Suppressor macrophage (primary cell): ENCODE measurements around the gene ZDHHC23.

Source experiments
- DNase-seq, 4 experiments: peaks; one replicate each; pipeline ENCODE4 v3.0.0-alpha.2; 2020 to 2022
- total RNA-seq, 17 experiments: gene quantifications; one replicate each; lab custom pipeline; 2026; ENCODE audit warnings: mixed read lengths in 6 of 17, inconsistent platforms in 3 of 17; lab: John Stamatoyannopoulos, UW

ZDHHC23 gene, protein sequence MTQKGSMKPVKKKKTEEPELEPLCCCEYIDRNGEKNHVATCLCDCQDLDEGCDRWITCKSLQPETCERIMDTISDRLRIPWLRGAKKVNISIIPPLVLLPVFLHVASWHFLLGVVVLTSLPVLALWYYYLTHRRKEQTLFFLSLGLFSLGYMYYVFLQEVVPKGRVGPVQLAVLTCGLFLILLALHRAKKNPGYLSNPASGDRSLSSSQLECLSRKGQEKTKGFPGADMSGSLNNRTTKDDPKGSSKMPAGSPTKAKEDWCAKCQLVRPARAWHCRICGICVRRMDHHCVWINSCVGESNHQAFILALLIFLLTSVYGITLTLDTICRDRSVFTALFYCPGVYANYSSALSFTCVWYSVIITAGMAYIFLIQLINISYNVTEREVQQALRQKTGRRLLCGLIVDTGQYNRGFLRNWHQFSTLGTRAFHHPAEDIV
- 0.33 to 5.9 (median 1.9) reads per million in 17 experiments for total RNA-seq

DNA sequence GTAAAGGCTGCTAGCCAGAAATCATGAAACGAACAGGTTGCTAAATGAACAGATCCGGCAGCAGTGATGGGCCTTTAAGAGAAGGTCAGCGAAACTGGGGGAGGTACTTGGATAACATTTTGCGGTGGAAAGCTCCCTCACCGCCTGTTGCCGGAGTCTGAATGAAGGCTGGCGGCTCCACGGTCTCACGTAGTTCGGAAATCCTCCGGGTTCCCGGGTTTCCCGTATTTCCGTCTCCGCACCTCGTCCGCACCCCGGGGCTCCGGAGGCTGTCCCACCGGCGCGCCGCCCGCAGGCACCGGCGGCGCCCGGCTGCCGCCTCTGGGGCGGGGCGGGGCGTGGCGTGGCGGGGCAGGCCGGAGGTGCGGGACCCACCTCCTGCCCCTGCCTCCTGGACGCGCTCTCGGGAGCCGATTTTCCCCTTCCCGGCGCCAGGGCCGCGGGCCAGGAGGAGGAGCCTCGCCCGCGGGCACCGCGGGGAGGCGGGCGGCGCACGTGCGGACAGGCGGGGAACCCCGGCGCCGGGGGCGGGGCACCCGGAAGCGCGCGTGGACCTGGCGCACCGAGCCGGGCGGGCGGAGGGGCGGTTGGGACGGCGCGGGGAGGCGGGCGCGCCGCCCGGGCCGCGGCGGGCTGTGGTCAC lies at the start of gene ZDHHC23:
TSS of gene ZDHHC23 (plus strand) at position 642 of the 643 bp plus-strand sequence. CDS start 790 bp downstream, outside the sequence.
- peak; percentile 51 to 85 (median 67) for DNase-seq

DNA sequence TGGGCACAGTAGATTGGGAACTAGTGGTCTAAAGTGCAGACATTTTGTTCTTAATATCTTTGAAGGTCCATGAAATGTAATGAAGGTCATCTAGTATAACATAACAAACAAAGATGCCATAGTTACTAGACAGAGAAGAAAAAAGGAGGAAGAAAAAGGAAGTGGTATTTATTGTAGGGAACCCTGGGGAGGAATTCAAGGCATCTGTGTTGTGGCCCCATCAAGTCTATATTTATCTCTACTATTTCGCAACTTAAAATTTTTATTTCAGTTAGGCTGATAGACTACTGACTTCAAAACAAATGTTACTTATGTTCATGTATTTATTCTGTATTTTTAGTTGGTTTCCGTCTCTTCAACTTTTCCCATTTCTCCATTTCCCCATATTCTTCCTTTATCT lies 48.9 kb upstream of the ZDHHC23 start:
- peak in 3 of 4 experiments; percentile 5 to 30 (median 26) for DNase-seq

DNA sequence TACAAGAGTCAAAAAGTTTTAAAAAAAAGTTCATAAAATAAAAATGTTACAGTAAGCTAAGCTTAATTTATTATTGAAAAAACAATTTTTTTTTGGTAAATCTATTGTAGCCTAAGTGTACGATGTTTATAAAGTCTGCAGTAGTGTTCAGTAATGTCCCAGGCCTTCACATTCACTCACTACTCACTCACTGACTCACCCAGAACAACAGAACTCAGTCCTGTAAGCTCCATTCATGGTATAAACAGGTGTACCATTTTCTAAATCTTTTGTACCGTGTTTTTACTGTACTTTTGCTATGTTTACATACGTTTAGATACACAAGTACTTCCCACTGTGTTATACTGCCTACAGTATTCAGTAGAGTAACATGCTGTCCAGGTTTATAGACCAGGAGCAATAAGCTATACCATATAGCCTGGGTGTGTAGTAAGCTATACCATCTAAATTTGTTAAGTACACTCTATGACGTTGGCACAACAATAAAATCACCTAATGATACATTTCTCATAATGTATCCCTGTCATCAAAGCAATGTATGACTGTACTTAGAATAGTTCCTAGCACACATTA lies 41.2 kb upstream of the ZDHHC23 start:
- no peak for DNase-seq

DNA sequence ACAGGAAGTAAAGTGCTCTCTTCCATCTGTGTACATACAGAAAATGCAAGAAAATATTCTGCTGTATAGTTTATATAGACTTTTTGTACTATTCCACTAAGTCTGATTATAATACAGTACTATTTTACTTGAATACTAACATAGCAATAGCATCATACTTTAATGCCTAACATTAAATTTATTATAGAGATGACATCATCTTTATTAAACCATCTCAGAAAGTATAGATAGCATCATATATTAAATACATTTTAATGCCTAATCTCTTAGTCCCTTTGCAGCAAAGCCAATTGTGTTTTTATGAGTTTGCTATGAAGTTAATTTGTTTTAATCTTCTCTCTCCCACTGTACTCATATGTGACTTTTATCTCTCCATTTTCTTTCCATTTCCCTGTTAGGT lies 39.7 kb upstream of the ZDHHC23 start:
- DNase-seq, result no peak

DNA sequence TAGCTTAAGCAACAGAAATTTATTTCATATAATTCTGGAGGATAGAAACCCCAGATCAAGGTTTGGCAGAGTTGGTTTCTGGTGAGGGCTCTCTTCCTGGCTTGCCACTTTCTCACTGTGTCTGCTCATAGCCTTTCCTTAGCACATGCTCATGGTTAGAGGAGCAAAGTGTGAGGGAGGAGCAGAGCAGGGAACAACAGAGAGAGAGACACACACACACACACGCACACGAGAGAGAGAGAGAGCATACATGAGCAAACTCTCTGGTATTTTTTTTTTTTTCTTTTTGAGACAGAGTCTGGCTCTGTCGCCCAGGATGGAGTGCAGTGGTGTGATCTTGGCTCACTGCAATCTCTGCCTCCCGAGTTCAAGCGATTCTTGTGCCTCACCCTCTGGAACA lies 36.8 kb upstream of the ZDHHC23 start:
- DNase-seq, result no peak

DNA sequence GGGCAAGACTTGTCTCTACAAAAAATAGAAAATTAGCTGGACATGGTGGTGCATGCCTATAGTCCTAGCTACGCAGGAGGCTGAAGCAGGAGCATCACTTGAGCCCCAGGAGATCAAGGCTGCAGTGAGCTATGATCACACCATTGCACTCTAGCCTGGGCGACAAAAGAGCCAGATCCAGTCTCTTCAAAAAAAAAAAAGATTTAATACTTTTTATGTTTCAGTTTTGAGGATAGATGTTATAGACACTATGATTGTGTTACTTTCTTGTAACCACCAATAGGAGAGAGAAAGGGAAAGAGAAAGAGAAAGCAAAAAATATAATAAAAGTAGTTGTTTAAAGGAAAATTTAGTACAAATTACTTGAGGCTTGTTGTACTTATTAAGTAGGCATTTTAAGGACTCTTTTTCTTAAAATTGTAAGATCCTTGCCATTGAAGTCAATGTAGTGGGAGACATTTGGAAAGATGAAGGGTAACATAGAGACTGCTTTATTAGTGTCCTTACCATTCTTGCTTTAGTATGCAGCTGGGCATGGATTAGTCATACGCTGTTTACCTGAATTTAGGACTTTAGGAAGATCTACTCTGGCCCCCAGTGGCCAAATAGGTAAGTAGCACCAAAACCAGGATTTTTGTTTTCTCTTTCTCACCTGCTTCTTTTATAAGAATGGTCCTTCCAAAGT lies 35.1 kb upstream of the ZDHHC23 start:
- peak; percentile 3 to 39 (median 22) for DNase-seq

DNA sequence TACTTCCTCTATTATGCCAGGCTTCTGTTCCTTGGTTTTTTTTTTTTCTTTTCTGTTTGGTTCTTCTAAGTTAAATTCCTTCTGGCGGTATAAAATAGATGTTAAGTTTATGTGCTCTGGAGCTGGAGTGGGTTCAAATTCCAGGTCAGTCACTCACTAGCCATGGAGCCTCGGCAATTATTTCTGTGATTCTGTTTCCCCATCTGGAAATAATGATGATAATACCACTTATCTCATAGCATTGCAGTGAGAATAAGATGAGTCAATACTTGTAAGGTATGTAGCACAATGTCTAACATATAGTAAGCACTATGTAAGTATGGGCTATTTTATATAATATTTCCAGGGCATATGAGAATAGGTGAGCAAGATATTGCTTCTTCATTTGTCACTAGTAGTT lies 33.2 kb upstream of the ZDHHC23 start:
- no peak for DNase-seq

DNA sequence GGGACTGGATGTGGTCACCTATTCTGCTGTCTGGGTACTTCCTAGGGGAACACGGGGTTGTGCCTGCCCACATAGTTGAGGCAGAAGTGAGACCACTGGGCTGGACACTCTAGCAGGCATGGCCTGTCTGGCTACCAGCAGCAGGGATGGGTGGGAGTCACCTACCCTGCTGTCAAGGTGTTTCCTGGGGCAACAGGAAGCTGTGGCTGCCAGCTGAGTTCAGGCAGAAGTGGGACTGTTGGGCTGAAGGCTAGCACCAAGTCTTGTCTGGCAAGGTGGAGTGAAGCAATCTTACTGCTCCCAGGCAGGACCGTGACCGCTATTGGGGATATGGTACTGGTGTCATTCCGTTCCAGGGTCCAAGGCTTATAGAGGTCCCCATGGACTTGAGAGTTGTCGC lies 20.3 kb upstream of the ZDHHC23 start:
- no peak for DNase-seq

DNA sequence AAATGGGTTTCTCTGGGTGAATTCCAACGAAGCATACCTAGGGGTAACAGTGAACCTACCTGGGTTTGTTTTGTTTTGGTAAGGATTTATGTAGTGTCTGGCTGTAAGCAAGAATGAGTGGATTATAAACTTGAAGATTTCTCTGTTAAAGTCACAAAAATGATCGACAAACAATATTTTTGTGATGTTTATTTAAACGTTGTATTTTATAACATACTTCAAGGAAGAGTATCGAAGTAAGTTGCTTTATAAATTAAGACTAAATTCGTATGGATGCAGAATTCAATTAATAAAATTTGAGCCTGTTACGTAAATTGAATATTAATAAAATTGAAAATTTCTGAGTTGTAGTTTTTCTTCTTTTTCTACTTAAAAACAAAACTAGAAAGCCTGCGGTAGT lies 982 bp upstream of the ZDHHC23 start:
- DNase-seq, result no peak

DNA sequence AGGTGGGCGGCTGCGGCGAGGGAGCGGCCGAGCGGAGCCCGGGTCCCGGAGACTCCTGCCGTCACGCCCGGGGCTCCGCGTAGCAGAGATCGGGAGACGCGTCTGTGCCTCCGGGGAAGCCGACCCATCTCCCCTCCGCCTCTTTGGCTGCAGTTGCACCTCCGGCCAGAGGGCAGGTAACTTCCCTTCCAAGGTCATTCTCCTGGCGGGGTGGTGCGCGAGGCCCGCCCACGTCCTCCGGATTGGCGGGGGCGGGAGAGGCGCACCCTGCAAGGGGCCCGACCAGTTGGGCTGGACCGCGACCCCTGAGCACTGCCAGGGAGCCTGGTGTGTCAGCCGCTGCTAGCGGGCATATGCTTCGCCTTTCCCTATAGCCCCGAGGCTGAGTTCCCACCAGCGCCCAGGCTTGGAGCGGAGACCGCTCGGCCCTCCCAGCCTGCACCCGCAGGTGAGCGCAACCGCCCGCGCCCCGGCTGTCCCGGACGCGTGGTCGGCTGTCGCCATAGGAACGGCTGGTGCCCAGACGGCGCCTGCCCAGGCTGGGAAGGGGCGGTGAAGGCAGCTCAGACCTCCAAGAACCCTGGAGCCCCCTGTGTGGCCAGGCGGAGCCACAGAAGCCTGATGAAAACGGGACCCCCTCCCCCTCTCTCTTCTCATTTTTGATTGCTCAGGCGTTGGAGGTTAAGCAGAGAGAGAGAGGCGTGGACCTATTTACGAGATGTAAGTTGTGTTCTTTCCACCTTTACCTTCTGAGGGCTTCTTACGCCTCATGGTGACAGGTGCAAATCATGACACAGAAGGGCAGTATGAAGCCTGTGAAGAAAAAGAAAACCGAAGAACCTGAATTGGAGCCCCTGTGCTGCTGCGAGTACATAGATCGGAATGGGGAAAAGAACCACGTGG lies 453 bp downstream of the ZDHHC23 start:
- DNase-seq, result peak in 2 of 4 experiments; percentile 17 to 40

DNA sequence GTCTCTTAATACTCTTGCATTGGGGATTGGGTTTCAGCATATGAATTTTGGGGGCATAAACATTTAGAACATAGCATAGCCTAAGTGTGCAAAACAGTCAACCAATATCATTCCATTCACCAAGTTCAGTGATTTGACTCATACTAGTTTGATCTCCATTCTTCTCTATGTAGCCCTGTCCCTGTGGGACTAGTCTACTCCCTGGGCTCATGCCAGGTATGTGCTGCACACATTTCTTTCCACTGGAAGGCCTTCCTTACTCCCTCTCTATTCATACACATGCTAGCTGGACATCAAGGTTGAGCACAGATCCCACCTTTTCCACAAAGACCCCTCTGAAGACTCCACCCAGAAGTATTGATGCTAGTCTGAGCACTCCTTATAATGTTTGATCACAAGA lies 5.1 kb downstream of the ZDHHC23 start:
- DNase-seq, result no peak

DNA sequence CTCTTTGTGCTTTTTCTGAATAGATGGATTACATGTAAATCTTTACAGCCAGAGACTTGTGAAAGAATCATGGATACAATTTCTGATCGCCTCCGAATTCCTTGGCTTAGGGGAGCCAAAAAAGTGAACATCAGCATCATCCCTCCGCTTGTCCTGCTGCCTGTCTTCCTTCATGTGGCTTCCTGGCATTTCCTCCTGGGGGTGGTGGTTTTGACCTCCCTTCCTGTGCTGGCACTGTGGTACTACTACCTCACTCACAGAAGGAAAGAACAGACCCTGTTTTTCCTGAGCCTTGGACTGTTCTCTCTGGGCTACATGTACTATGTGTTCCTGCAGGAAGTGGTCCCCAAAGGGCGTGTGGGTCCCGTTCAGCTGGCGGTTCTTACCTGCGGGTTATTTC lies 5.9 kb downstream of the ZDHHC23 start:
- DNase-seq, result no peak

DNA sequence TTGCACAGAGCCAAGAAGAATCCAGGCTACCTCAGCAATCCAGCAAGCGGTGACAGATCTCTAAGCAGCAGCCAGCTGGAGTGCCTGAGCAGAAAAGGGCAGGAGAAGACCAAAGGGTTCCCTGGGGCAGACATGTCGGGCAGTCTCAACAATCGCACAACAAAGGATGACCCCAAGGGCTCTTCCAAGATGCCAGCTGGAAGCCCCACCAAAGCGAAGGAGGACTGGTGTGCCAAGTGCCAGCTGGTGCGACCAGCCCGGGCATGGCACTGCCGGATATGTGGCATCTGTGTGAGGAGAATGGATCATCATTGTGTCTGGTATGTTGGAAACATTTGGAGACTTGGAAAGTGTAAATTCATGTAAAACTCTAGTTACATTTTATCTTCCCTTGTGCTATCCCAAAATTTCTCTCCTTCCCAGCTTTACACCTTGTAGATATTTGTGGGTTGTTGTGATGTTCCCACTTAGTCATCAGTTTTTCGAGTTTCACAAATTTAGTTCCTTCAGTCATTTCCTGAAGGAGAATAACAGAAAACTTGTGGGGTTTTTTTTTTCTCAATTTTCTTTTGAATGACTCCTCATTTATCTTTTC lies 6.4 kb downstream of the ZDHHC23 start:
- DNase-seq, result no peak

DNA sequence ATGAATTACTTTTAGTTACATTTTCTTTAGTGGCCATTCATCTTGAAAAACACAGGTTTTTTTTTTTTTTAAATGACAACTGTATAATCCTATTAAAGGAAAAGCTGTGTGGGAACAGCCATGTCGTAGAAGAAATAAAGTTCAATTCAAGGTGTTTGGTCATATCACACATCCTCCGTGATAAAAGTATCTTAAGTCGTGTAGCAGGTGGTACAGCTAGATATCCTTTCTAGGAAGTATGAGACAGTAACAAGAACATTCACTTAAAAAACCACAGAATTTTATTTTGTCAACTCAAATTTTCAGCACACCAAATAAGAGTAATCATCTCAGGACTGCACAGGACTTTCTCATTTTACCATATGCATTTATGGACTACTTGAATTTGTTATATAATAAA lies 16.1 kb downstream of the ZDHHC23 start:
- DNase-seq, result no peak

DNA sequence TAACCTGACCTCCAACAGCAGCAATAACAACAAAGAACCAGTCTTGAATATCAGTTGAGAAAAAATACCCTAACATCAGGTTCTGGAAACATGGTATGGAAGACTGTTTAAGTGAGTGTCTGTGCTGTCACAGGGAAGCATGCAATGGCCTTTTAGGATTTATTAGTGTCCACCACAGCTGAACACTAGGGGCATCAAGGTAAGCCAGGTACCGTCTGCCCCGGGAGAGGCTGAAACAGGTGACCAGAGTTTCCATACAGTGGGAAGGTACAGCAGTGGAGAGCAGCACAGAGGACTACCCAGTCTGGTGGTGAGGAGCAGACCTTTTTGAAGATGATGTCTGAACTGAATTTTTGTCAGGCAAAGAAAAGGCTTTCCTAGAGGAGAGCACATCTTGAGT lies 18.4 kb downstream of the ZDHHC23 start:
- no peak for DNase-seq

DNA sequence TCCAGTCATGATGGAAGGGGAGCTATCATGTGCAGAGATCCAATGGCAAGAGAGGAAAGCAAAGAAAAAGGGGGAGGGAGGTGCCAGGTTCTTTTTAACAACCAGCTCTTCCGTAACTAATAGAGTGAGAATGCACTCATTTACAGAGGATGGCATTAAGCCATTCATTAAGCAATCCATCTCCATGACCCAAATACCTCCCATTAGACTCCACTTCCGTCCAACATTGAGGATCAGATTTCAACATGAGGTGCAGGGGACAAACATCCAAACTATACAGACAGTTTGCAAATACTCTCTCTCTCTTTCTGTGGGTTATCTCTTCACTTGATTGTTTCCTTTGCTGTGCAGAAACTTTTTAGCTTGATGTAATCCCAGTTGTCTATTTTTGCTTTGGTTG lies 21.2 kb downstream of the ZDHHC23 start:
- no peak for DNase-seq

DNA sequence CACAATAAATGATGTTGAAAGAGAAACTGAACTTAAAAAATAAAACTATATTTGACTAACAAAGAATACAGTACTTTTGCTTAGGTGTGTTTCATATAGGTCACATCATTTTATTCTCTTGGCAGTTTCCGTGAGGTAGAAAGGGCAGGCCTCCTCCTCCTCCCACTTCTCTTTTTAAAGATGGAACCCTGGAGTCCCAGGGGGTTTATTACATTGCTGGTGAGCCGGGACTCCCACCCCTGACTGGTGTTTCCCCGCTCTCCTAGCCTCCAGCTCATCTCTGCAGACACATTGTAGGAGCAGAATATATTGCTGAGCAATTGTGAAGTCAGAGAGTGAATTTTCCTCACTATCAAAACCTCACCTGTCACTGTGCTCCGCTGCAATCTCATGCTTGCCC lies 30.0 kb downstream of the ZDHHC23 start:
- DNase-seq, result no peak

DNA sequence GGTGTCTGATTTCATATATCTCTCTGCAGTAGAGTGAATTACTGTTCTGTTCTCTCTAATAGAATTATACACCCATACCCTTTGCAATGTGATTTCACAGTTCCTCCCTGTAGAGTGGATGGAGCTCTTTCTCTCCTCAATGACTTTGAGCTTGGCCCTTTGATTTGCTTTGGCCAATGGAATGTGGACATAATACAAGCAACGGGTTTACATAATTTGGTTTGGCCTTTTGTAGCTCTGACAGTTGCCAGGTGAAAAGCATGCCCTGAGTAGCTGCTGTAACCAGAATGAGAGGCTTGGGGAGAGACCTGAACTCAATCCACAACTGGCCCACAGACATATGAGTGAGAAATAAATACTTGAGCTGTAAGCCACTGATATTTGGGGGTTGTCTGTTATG lies 32.1 kb downstream of the ZDHHC23 start:
- DNase-seq, result no peak

DNA sequence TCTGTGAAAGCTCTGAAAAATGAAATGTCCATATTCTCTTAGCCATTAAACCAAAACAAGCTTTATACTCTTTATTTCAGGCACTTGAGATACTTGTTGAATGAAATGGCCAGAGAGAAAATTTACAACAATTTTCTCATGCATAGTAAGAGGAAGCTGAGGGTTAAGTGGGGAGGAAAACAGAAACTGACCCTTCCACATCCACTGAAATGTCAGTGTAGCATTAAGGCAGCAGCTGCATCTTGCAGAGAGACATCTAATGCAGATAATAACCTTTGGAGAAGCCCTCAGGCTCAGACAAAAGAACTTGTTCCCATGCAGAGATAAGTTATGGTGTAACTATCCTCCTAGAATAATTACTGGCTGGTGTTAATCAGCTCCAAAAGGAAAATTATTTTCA lies 34.0 kb downstream of the ZDHHC23 start:
- DNase-seq, result no peak

DNA sequence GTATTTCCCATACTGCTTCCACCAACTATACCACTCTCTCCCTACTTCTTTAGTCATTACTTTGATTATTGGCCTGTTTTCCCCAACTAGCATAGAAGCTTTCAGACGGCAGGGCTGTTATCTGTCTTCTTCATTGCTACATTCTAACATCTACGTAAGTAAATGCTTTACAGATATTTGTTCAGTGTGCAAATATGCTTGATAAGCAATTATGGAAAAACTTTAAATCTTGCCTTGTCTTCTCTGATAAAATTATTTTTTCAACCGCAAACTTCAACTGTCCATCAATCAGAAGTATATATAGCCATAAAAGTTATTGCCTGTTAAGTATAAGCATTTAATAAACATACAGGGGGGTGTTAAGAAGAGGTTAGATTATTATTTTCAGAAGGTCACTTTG lies 35.7 kb downstream of the ZDHHC23 start:
- no peak for DNase-seq

DNA sequence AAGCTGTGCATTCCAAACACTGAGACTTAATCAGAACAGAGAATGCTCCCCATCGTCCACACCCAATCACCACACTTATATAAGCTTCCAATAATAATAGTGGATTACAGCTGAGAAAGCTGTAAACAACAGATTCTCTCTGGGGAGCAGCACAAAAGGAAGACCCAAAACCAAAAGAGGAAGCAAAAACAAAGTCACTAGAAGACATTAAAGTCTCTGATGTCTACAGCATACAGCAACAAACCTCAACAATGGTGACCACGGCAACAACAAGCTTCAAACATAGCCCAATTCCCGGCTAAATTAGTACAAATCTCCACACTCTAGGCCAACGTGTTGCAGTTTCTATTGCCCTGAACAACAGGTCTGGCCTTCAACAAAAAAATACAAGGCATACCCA lies 37.7 kb downstream of the ZDHHC23 start:
- DNase-seq, result peak in 3 of 4 experiments; percentile 2 to 22 (median 7)

DNA sequence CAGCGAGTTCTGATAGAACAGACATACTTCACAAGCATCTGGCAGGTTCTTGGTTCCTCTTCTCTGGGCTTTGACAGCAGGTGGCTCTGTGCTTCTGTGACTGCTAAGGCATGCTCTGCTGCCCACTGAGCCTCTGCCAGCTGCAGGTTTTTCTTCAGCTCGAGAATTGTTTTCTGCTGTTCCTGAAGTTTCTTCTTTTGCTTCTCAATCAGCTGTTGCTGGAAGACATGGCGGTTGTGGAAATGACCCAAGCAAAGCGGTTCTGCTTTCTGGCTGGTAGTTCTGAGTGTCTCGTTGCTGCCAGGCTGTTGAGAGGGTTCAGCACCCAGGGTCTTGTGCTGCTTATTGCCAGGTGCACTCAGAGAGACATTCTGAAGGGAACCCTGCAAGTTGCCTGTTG lies 57.7 kb downstream of the ZDHHC23 start:
- no peak for DNase-seq
